GM12801 (cell line): ENCODE results near the gene ZFHX2.

ENCODE experiments used
- TF ChIP-seq, protein P1 (sequence below): IDR thresholded peaks from one replicate; pipeline ENCODE4 v1.5.1; 2011; ENCODE audit warnings: control low read depth; ENCODE audit not compliant: insufficient read length; ENCODE audit errors: extremely low read depth

ZFHX2 gene

DNA sequence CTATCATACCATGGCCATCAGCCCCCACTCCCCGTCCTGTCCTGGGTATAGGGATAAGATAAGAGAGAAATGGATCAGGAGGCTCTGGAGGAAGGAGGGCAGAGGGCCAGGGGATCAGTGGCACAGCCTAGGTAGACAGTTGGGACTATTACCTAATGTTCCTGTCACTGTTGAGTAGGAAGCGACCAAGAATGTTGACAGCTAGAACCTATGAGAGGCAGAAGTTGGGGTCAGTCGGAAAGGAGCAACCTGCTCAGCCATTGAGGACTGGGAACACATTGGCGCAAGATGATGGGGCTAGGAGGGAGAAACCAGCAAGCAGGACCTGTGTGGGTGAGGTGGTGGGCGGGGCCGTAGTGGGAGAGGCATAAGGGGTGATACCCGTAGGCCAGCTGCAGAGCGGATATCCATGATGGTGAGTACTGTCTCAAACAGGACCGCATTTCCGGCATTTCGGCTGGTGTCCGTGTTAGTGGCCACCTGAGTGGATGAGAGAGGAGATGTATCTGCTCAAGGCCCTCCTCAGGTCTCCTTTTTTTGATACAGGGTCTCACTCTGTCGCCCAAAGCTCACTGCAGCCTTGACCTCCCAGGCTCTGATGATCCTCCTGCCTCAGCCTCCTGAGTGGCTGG lies 12.7 kb upstream of the ZFHX2 start:
- TF ChIP-seq, protein P1, sequence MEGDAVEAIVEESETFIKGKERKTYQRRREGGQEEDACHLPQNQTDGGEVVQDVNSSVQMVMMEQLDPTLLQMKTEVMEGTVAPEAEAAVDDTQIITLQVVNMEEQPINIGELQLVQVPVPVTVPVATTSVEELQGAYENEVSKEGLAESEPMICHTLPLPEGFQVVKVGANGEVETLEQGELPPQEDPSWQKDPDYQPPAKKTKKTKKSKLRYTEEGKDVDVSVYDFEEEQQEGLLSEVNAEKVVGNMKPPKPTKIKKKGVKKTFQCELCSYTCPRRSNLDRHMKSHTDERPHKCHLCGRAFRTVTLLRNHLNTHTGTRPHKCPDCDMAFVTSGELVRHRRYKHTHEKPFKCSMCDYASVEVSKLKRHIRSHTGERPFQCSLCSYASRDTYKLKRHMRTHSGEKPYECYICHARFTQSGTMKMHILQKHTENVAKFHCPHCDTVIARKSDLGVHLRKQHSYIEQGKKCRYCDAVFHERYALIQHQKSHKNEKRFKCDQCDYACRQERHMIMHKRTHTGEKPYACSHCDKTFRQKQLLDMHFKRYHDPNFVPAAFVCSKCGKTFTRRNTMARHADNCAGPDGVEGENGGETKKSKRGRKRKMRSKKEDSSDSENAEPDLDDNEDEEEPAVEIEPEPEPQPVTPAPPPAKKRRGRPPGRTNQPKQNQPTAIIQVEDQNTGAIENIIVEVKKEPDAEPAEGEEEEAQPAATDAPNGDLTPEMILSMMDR = no peak

DNA sequence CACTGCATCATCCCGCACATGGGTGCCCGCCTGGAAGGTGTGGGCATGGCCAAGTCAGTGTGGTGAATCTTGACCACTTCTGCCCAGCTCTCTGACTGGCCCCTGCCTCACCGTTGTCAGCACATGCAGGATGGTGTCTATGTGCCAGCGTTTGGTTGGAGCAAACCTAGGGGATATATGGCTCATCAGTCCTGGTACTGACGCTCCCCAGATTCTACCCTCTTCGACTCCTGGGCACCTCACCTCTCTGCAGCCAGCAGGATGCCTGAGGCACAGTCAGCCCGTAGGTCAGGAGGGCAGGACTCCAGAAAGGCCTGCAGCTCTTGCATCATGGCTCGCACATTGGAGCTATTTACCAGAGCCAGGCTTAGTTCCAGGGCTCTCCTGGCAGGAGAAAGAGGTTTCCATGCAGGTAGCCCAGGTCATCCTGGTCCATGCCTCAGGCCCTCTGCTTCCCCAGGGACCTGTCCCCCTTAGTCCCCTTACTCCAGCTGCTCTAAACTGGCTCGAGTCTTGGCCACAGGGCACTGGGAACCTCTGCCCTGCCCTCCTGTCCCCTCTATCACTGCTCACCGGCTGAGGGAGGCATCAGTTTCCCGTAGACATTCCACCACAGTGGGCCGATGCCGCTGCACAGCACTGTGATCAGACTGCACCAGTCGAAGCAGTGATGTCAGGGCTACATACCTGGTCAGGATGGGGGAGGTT lies 12.1 kb upstream of the ZFHX2 start:
- TF ChIP-seq, protein P1 = no peak

- TF ChIP-seq, protein P1 = peak; percentile 93
Measured at GRCh38 chr14:23562822-23563472, 11.4 kb upstream of the ZFHX2 start.

DNA sequence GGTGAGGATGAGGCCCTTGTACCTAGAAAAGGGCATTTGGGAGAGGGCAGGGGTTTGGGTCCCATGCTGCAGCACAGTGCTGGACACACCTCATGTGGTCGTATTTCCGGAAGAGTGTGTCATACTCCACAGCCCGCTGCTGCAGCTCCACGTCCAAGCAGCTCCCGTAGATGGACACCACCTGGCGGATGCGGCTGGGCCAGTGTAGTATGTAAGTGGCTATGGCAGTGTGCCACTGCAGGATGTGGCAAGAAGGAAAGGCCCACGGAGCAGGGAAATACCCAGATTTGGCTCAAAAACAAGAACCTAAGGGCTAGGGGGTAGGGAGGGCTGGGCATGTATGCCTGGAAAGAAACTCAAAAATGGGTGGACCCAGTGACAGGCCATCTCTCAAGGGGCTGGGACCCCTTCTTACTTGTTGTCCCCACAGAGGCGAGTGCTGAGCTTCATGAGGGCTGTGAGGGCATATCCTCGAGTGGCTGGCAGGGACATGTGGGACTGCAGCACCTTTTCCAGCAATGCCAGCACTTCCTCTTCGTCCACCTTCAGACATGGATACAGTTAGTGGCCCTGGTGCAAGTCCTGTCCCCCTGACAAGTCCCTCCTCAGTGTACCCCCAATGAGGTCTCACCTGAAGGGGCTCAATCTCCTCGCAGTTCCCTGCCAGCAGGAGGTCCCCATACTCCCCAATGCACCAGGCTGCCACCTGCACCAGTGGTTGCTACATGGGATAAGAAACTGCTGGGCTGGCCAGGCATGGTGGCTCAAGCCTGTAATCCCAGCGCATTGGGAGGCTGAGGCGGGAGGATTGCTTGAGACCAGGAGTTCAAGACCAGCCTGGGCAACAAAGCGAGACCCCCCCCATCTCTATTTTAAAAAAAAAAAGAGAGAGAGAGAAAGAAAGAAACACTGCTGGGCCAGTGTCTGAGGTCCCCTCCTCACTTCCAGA lies 10.6 kb upstream of the ZFHX2 start:
- TF ChIP-seq, protein P1 = no peak

- TF ChIP-seq, protein P1 = no peak
Measured at GRCh38 chr14:23561259-23561658, 9.7 kb upstream of the ZFHX2 start.

DNA sequence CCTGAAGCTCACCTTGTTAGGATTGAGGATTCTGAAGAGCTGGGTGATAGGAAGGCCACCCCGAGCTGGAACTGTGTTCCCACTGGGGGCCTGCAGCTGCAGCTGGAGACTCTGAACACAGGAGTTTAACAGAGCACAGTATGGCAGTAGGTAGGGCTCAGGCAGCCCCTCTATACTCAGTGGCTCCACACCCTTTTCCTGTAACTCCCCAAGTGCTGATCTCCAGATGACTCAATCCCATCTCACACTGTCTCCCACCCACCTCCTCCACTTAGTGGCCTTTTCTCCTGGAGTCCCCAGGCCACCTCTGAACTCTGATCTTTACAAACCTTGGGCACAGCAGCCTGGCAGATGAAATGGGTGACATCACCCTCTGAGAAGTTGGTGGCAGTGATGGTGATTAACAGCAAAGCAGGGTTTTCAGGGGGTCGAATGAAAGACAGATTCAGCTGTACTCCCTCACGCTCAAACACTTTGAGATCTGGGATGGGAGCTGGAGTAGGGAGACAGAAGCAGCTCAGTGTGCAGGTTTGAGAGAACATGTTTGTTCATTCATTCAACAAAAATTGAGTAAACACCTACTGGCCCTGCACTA lies 8.5 kb upstream of the ZFHX2 start:
- TF ChIP-seq, protein P1 = no peak
